ENCODE results near the gene PRKAR1B.

Gene PRKAR1B

GRCh38 chr7:739983-740942 is 13.2 kb upstream of the PRKAR1B start:
- no peak for DNase-seq

- DNase-seq: no peak
Measured at GRCh38 chr7:739455-739982, 12.4 kb upstream of the PRKAR1B start.

- no peak for DNase-seq
Measured at GRCh38 chr7:738723-739454, 11.8 kb upstream of the PRKAR1B start.

GRCh38 chr7:738241-738640 is 11.2 kb upstream of the PRKAR1B start:
- no peak for DNase-seq

- DNase-seq: no peak
Measured at GRCh38 chr7:734808-735207, 7.7 kb upstream of the PRKAR1B start.

- no peak for DNase-seq
Measured at GRCh38 chr7:734214-734613, 7.1 kb upstream of the PRKAR1B start.

- DNase-seq: no peak
Measured at GRCh38 chr7:732556-732955, 5.5 kb upstream of the PRKAR1B start.

GRCh38 chr7:732094-732541 is 5.0 kb upstream of the PRKAR1B start:
- DNase-seq: no peak

GRCh38 chr7:731440-732085 is 4.5 kb upstream of the PRKAR1B start:
- no peak for DNase-seq

GRCh38 chr7:730501-731439 is 3.7 kb upstream of the PRKAR1B start:
- no peak for DNase-seq

GRCh38 chr7:729140-730000 is 2.3 kb upstream of the PRKAR1B start:
- DNase-seq: no peak

- no peak for DNase-seq
Measured at GRCh38 chr7:728602-729001, 1.5 kb upstream of the PRKAR1B start.

- DNase-seq: no peak
Measured at GRCh38 chr7:727806-728460, 852 bp upstream of the PRKAR1B start.

GRCh38 chr7:726854-727103 is 302 bp downstream of the PRKAR1B start:
- no peak for DNase-seq

GRCh38 chr7:726084-726853 is 812 bp downstream of the PRKAR1B start, which contains the start of gene DNAAF5:
Gene DNAAF5 (plus strand): TSS chr7:726699. CDS start chr7:726721, 22 bp downstream.
- peak; percentile 89 to 91 for DNase-seq

- DNase-seq: no peak
Measured at GRCh38 chr7:725223-726005, 1.7 kb downstream of the PRKAR1B start.

- no peak for DNase-seq
Measured at GRCh38 chr7:724298-724697, 2.8 kb downstream of the PRKAR1B start.

- no peak for DNase-seq
Measured at GRCh38 chr7:723541-723940, 3.5 kb downstream of the PRKAR1B start.

Measured in stimulated activated CD4-positive, alpha-beta T cell treated with anti-CD3 and anti-CD28 coated beads, Interleukin-2, amount 100 ng/mL, for 24 hours (primary cell).